ENCODE results near the gene CDH4.

Gene CDH4

DNA sequence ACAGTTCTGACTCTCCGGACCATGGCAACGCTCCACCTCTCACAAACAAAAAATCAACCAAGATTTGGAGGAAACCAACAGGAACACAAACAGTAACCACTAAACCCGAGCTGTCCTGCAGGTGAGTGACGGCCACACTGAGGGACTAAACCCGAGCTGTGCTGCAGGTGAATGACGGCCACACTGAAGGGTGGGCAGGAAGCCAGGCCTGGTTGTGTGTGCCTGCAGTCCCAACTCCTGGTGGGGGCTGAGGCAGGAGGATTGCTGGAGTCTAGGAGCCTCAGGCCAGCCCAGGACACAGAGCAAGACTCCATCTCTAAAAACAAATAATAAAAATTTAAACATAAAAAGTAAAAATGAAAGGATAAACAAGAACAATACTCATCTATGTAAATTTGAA is 733.0 kb downstream of the CDH4 start:
- TF ChIP-seq, protein P1, sequence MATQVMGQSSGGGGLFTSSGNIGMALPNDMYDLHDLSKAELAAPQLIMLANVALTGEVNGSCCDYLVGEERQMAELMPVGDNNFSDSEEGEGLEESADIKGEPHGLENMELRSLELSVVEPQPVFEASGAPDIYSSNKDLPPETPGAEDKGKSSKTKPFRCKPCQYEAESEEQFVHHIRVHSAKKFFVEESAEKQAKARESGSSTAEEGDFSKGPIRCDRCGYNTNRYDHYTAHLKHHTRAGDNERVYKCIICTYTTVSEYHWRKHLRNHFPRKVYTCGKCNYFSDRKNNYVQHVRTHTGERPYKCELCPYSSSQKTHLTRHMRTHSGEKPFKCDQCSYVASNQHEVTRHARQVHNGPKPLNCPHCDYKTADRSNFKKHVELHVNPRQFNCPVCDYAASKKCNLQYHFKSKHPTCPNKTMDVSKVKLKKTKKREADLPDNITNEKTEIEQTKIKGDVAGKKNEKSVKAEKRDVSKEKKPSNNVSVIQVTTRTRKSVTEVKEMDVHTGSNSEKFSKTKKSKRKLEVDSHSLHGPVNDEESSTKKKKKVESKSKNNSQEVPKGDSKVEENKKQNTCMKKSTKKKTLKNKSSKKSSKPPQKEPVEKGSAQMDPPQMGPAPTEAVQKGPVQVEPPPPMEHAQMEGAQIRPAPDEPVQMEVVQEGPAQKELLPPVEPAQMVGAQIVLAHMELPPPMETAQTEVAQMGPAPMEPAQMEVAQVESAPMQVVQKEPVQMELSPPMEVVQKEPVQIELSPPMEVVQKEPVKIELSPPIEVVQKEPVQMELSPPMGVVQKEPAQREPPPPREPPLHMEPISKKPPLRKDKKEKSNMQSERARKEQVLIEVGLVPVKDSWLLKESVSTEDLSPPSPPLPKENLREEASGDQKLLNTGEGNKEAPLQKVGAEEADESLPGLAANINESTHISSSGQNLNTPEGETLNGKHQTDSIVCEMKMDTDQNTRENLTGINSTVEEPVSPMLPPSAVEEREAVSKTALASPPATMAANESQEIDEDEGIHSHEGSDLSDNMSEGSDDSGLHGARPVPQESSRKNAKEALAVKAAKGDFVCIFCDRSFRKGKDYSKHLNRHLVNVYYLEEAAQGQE (IDR thresholded peaks at IDR 0.05; ENCODE audit: insufficient read depth in 1 of 2, low read depth in 2 of 2, low read length in 2 of 2) = no peak
- TF ChIP-seq FOXP2 (optimal IDR thresholded peaks at IDR 0.05; ENCODE audit: borderline replicate concordance, extremely low read depth, extremely low read length, insufficient read depth) (no peak), TAF1 (IDR thresholded peaks at IDR 0.05; ENCODE audit: borderline replicate concordance, insufficient read depth, low read length) (no peak), SIN3A (IDR thresholded peaks at IDR 0.05; ENCODE audit: borderline replicate concordance, insufficient read depth, low read length) (no peak), POLR2AphosphoS5 (IDR thresholded peaks at IDR 0.05; ENCODE audit: low read depth, low read length) (no peak)

DNA sequence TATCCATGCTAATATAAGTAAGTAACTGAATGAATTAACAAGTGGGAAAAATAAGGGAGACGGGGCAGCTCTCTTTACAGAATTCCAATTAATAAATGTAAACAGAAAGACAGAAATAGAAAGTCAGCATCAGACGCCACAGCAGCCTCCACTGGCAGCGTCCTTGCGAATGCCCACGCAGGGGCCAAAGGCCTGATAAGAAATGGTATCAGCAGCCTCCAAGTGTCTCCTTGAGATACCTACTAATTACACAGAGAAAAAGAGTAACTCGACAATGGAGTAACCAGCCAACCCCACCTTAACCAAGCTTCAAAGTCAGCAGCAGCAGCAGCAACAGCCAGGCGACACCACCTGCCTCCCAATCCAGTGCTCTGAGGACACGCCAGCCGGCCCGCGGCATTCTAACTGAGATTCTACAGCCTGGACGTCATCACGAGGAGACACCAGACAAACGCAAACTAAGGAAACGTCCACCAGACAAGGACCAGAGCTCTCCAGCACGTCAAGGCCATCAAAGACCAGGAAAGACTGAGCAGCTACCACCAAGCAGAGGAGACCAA is 734.8 kb downstream of the CDH4 start:
- TF ChIP-seq SIN3A (IDR thresholded peaks at IDR 0.05; ENCODE audit: borderline replicate concordance, insufficient read depth, low read length) (no peak), FOXP2 (optimal IDR thresholded peaks at IDR 0.05; ENCODE audit: borderline replicate concordance, extremely low read depth, extremely low read length, insufficient read depth) (no peak), TAF1 (IDR thresholded peaks at IDR 0.05; ENCODE audit: borderline replicate concordance, insufficient read depth, low read length) (no peak), POLR2AphosphoS5 (IDR thresholded peaks at IDR 0.05; ENCODE audit: low read depth, low read length) (no peak)
- TF ChIP-seq, protein P1 (IDR thresholded peaks at IDR 0.05; ENCODE audit: insufficient read depth in 1 of 2, low read depth in 2 of 2, low read length in 2 of 2) = no peak

- TF ChIP-seq TAF1 (IDR thresholded peaks at IDR 0.05; ENCODE audit: borderline replicate concordance, insufficient read depth, low read length) (no peak), FOXP2 (optimal IDR thresholded peaks at IDR 0.05; ENCODE audit: borderline replicate concordance, extremely low read depth, extremely low read length, insufficient read depth) (no peak), SIN3A (IDR thresholded peaks at IDR 0.05; ENCODE audit: borderline replicate concordance, insufficient read depth, low read length) (no peak), POLR2AphosphoS5 (IDR thresholded peaks at IDR 0.05; ENCODE audit: low read depth, low read length) (no peak)
- TF ChIP-seq, protein P1 (IDR thresholded peaks at IDR 0.05; ENCODE audit: insufficient read depth in 1 of 2, low read depth in 2 of 2, low read length in 2 of 2) = no peak
Measured at GRCh38 chr20:61988665-61989064, 736.6 kb downstream of the CDH4 start.

- TF ChIP-seq TAF1 (IDR thresholded peaks at IDR 0.05; ENCODE audit: borderline replicate concordance, insufficient read depth, low read length) = no peak
- TF ChIP-seq, protein P1 (IDR thresholded peaks at IDR 0.05; ENCODE audit: insufficient read depth in 1 of 2, low read depth in 2 of 2, low read length in 2 of 2) = no peak
- no peak for TF ChIP-seq FOXP2 (optimal IDR thresholded peaks at IDR 0.05; ENCODE audit: borderline replicate concordance, extremely low read depth, extremely low read length, insufficient read depth)
- TF ChIP-seq SIN3A (IDR thresholded peaks at IDR 0.05; ENCODE audit: borderline replicate concordance, insufficient read depth, low read length) = no peak
- no peak for TF ChIP-seq POLR2AphosphoS5 (IDR thresholded peaks at IDR 0.05; ENCODE audit: low read depth, low read length)
Measured at GRCh38 chr20:61989741-61990140, 737.7 kb downstream of the CDH4 start.

Data from PFSK-1 (cell line).